HepG2 (cell line): ENCODE measurements around the gene RFFL. TPM values are rescaled to one million over a fixed set of nuclear protein-coding genes. Genes with fewer than 3 reads are reported as not detected.
A peak's percentile ranks its signal among the peaks of the same experiment; 100 is the strongest.

Source experiments
- ARID5B ChIP-seq: IDR thresholded peaks from 2 replicates; pipeline ENCODE4 v1.4.0; 2020; ENCODE audit warnings: mild to moderate bottlenecking, missing genetic modification reagents
- ATF2 ChIP-seq: sonication (generic); formaldehyde crosslinking; IDR thresholded peaks from 2 replicates; pipeline ENCODE4 v1.4.0; 2020; ENCODE audit warnings: missing genetic modification reagents
- CENPX ChIP-seq: sonication (generic); formaldehyde crosslinking; IDR thresholded peaks from 2 replicates; pipeline ENCODE4 v1.9.0; 2021; ENCODE audit warnings: mild to moderate bottlenecking, missing genetic modification reagents, moderate library complexity
- ERF ChIP-seq: IDR thresholded peaks from 2 replicates; pipeline ENCODE4 v1.6.1; 2018; ENCODE audit warnings: missing biosample characterization, missing genetic modification reagents
- FOXK1 ChIP-seq: sonication (generic); formaldehyde crosslinking; IDR thresholded peaks from 2 replicates; pipeline ENCODE4 v1.4.0; 2020; ENCODE audit warnings: low read depth, missing genetic modification reagents, borderline replicate concordance
- HMGXB4 ChIP-seq, 2 experiments: sonication (generic) in 1 of 2; formaldehyde crosslinking in 1 of 2; IDR thresholded peaks; 2 replicates each; pipeline versions ENCODE4 v1.4.0 to v1.6.1; 2018 to 2020; ENCODE audit warnings: missing genetic modification reagents in 2 of 2, borderline replicate concordance in 1 of 2, low read depth in 1 of 2, mild to moderate bottlenecking in 1 of 2, missing biosample characterization in 1 of 2
- HNRNPLL ChIP-seq: fragments of 200-400 bp; formaldehyde crosslinking; IDR thresholded peaks from 2 replicates; pipeline ENCODE4 v1.6.1; 2017; ENCODE audit warnings: mild to moderate bottlenecking, low read depth, low read length; ENCODE audit not compliant: poor library complexity, severe bottlenecking
- MYC ChIP-seq: sonication (generic); formaldehyde crosslinking; IDR thresholded peaks from 2 replicates; pipeline ENCODE4 v1.9.0; 2021; ENCODE audit warnings: missing genetic modification reagents, borderline replicate concordance
- PHF20 ChIP-seq: sonication (generic); formaldehyde crosslinking; IDR thresholded peaks from 2 replicates; pipeline ENCODE4 v1.5.0; 2020; ENCODE audit warnings: mild to moderate bottlenecking, missing genetic modification reagents
- RFX3 ChIP-seq: IDR thresholded peaks from 2 replicates; pipeline ENCODE4 v1.6.1; 2016; ENCODE audit warnings: missing biosample characterization, missing genetic modification reagents
- RFXANK ChIP-seq: IDR thresholded peaks from 2 replicates; pipeline ENCODE4 v1.6.1; 2016
- TGIF2 ChIP-seq: IDR thresholded peaks from 2 replicates; pipeline ENCODE4 v1.6.1; 2016; ENCODE audit warnings: control low read depth, missing compliant biosample characterization
- ZNF143 ChIP-seq: sonication (generic); formaldehyde crosslinking; IDR thresholded peaks from 2 replicates; pipeline ENCODE4 v1.4.0; 2020; ENCODE audit warnings: missing genetic modification reagents
- ZNF263 ChIP-seq: sonication (generic); formaldehyde crosslinking; IDR thresholded peaks from 2 replicates; pipeline ENCODE4 v1.4.0; 2020; ENCODE audit warnings: missing genetic modification reagents
- ZNF274 ChIP-seq: sonication (generic); formaldehyde crosslinking; IDR thresholded peaks from 2 replicates; pipeline ENCODE4 v1.5.1; 2020; ENCODE audit warnings: mild to moderate bottlenecking, missing genetic modification reagents
- ZNF639 ChIP-seq: conservative IDR thresholded peaks from 2 replicates; pipeline ENCODE4 v1.6.1; 2018; ENCODE audit warnings: missing genetic modification reagents
- ZNF773 ChIP-seq: sonication (generic); formaldehyde crosslinking; IDR thresholded peaks from 2 replicates; pipeline ENCODE4 v1.4.0; 2020; ENCODE audit warnings: missing genetic modification reagents, borderline replicate concordance
- ZXDC ChIP-seq: sonication (generic); formaldehyde crosslinking; IDR thresholded peaks from 2 replicates; pipeline ENCODE4 v1.5.0; 2020; ENCODE audit warnings: mild to moderate bottlenecking, missing genetic modification reagents
- polyA plus RNA-seq, 8 experiments: library from polyadenylated mRNA; depleted of rRNA in 3 of 8; stranded (reverse) in 7 of 8; unstranded in 1 of 8; fragments of >200 nt; fragmentation: Illumina TruSeq in 4 of 8; extraction: Trizol in 4 of 8; gene quantifications; 2 replicates each; pipeline versions ENCODE4 v1.2.1 to v1.2.3, GENCODE V29; 2011 to 2016; ENCODE audit warnings: low read depth in 4 of 8, missing spikeins in 1 of 8, mixed read lengths in 1 of 8; ENCODE audit not compliant: insufficient read depth in 1 of 8
- total RNA-seq, 5 experiments: library from RNA; depleted of rRNA; stranded (reverse); fragments of >200 nt; fragmentation: Illumina TruSeq; extraction: Trizol; gene quantifications; 2 replicates each; pipeline ENCODE4 v1.2.3, GENCODE V29; 2016; ENCODE audit warnings: low read depth in 1 of 5

RFFL gene
- total and polyA plus RNA-seq, 2 of the 13 experiments (the other 11 are each of a cell fraction or from before 2014, with no cell fraction given) = 24.3 to 48.6 TPM

- 0 out of 2 replicates have a peak, but pooled peaks have one; percentile 61 for TF ChIP-seq ZXDC (CRISPR knock-in tag)
- TF ChIP-seq ZNF274 = no peak; the same call in 1 of the 2 replicates
- peak; percentile 32; the same call in 1 of the 2 replicates for TF ChIP-seq MYC (CRISPR knock-in tag)
- no peak for TF ChIP-seq ZNF143
- TF ChIP-seq PHF20 = 0 out of 2 replicates have a peak, but pooled peaks have one; percentile 13
- TF ChIP-seq RFX3 (CRISPR knock-in tag) = no peak
- peak; percentile 3; the same call in 1 of the 2 replicates for TF ChIP-seq ERF
- TF ChIP-seq HMGXB4 (CRISPR knock-in tag; IDR thresholded peaks at IDR 0.05; ENCODE audit: borderline replicate concordance in 1 of 2, low read depth in 1 of 2) = peak; percentile 57 to 82; a peak in 3 of 4 replicates
- no peak for TF ChIP-seq HNRNPLL
- no peak for TF ChIP-seq ZNF639
- peak; percentile 5 for TF ChIP-seq ARID5B (CRISPR knock-in tag)
- no peak for TF ChIP-seq CENPX
- 0 out of 2 replicates have a peak, but pooled peaks have one; percentile 45 for TF ChIP-seq ZNF773 (CRISPR knock-in tag)
- TF ChIP-seq ZNF263 = 0 out of 2 replicates have a peak, but pooled peaks have one; percentile 12
- TF ChIP-seq TGIF2 (CRISPR knock-in tag) = no peak
- TF ChIP-seq ATF2 = no peak
- no peak for TF ChIP-seq RFXANK (CRISPR knock-in tag)
- TF ChIP-seq FOXK1 (CRISPR knock-in tag) = no peak
Measured at GRCh38 chr17:35088881-35089585, 25.5 kb upstream of the RFFL start (continued).
